PFSK-1 (cell line): ENCODE results near the gene OPA1.

ENCODE experiments used
- POLR2AphosphoS5 ChIP-seq: IDR thresholded peaks from 2 replicates; pipeline ENCODE4 v1.6.1; 2012; ENCODE audit warnings: low read depth, mild to moderate bottlenecking, control low read depth, low read length, moderate library complexity
- TAF1 ChIP-seq: IDR thresholded peaks from 2 replicates; pipeline ENCODE4 v1.6.1; 2012; ENCODE audit warnings: low read length, control low read depth, borderline replicate concordance; ENCODE audit not compliant: insufficient read depth
- TF ChIP-seq, protein P1 (sequence below), 2 experiments: IDR thresholded peaks; 2 replicates each; pipeline versions ENCODE4 v1.6.1 to v1.8.0; 2011 to 2012; ENCODE audit warnings: low read depth in 2 of 2, low read length in 2 of 2, control low read depth in 1 of 2, inconsistent platforms in 1 of 2, mild to moderate bottlenecking in 1 of 2, moderate library complexity in 1 of 2; ENCODE audit not compliant: insufficient read depth in 1 of 2

- TF ChIP-seq TAF1: no peak
- no peak for TF ChIP-seq POLR2AphosphoS5
- TF ChIP-seq, protein P1, sequence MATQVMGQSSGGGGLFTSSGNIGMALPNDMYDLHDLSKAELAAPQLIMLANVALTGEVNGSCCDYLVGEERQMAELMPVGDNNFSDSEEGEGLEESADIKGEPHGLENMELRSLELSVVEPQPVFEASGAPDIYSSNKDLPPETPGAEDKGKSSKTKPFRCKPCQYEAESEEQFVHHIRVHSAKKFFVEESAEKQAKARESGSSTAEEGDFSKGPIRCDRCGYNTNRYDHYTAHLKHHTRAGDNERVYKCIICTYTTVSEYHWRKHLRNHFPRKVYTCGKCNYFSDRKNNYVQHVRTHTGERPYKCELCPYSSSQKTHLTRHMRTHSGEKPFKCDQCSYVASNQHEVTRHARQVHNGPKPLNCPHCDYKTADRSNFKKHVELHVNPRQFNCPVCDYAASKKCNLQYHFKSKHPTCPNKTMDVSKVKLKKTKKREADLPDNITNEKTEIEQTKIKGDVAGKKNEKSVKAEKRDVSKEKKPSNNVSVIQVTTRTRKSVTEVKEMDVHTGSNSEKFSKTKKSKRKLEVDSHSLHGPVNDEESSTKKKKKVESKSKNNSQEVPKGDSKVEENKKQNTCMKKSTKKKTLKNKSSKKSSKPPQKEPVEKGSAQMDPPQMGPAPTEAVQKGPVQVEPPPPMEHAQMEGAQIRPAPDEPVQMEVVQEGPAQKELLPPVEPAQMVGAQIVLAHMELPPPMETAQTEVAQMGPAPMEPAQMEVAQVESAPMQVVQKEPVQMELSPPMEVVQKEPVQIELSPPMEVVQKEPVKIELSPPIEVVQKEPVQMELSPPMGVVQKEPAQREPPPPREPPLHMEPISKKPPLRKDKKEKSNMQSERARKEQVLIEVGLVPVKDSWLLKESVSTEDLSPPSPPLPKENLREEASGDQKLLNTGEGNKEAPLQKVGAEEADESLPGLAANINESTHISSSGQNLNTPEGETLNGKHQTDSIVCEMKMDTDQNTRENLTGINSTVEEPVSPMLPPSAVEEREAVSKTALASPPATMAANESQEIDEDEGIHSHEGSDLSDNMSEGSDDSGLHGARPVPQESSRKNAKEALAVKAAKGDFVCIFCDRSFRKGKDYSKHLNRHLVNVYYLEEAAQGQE (IDR thresholded peaks at IDR 0.05; ENCODE audit: insufficient read depth in 1 of 2, low read depth in 2 of 2, low read length in 2 of 2): no peak
Measured at GRCh38 chr3:193589616-193590015, 3.4 kb upstream of the OPA1 start.
